K562 (cell line): ENCODE results near the gene CCDC171. TPM values are rescaled to one million over a fixed set of nuclear protein-coding genes. Genes with fewer than 3 reads are reported as not detected.

Experiments
- ATAC-seq: fragments of 200-7000 bp; cut with Tn5 transposase; 3 replicates; pipeline ENCODE4 v1.9.1; 2020; ENCODE audit warnings: moderate library complexity
- BruUV-seq: library from RNA; stranded (reverse); fragments of 400-500 nt; replicated peaks from 2 replicates; lab custom pipeline; 2021; lab: Mats Ljungman, UMichigan
- CTCF ChIA-PET: fragments of 300-600 bp; formaldehyde crosslinking; extraction: SDS; loops from one replicate; lab custom pipeline; 2021; ENCODE audit warnings: low intra/inter-chr PET ratio; lab: Yijun Ruan, JAX
- POLR2A ChIA-PET: fragments of 300-600, 350-650 bp; sonication (Branson Sonifier 250); formaldehyde crosslinking; extraction: SDS; loops from one replicate; lab custom pipeline; 2021; ENCODE audit warnings: antibody characterized with exemption, inconsistent platforms; lab: Yijun Ruan, JAX
- DNase-seq, 4 experiments: peaks; one replicate each; pipeline versions ENCODE4 v3.0.0 to v3.0.0-alpha.2; 2011 to 2018; ENCODE audit warnings: low spot score in 3 of 4, mixed read lengths in 3 of 4; ENCODE audit errors: extremely low read depth in 1 of 4
- FAIRE-seq: peaks from 2 replicates; lab custom pipeline; 2011; peaks lifted over from hg19 to GRCh38; lab: Jason Lieb, UNC
- H2AFZ ChIP-seq: 2 replicates; pipeline ENCODE4 v1.6.0; 2011; ENCODE audit warnings: low read depth, low read length, control low read depth, inconsistent platforms
- H3K27ac ChIP-seq: fragments of 200-600 bp; 3 replicates; pipeline ENCODE4 v1.8.0; 2011; ENCODE audit warnings: low read depth, mild to moderate bottlenecking, control low read depth, inconsistent platforms, low read length, moderate library complexity, mixed read lengths; ENCODE audit errors: extremely low read depth
- H3K27me3 ChIP-seq, 2 experiments: fragments of 300-600 bp in 1 of 2; 2 replicates in 1 of 2; 3 replicates in 1 of 2; pipeline versions ENCODE4 v1.6.0 to v1.8.0; 2011; ENCODE audit warnings: inconsistent platforms in 2 of 2, low read length in 2 of 2, mild to moderate bottlenecking in 1 of 2, mixed read lengths in 1 of 2, moderate library complexity in 1 of 2; ENCODE audit not compliant: control insufficient read depth in 2 of 2, insufficient read depth in 2 of 2
- H3K36me3 ChIP-seq: fragments of 300-600 bp; 3 replicates; pipeline ENCODE4 v1.8.0; 2011; ENCODE audit warnings: mild to moderate bottlenecking, low read length, inconsistent platforms; ENCODE audit not compliant: control insufficient read depth, insufficient read depth
- H3K4me1 ChIP-seq, 2 experiments: fragments of 200-600 bp in 1 of 2; replicated peaks in 1 of 2; 2 replicates in 1 of 2; 3 replicates in 1 of 2; pipeline versions ENCODE4 v1.5.1 to v1.8.0; 2011; ENCODE audit warnings: inconsistent platforms in 2 of 2, low read length in 2 of 2, mild to moderate bottlenecking in 1 of 2, mixed read lengths in 1 of 2, moderate library complexity in 1 of 2; ENCODE audit not compliant: control insufficient read depth in 2 of 2, insufficient read depth in 2 of 2
- H3K4me2 ChIP-seq: 2 replicates; pipeline ENCODE4 v1.6.1; 2011; ENCODE audit warnings: low read length, control low read depth, inconsistent platforms, mixed read lengths; ENCODE audit not compliant: insufficient read depth
- H3K4me3 ChIP-seq: fragments of 200-600 bp; sonication (generic), shearing (Covaris generic); 2 replicates; pipeline ENCODE4 v1.5.1; 2016; ENCODE audit warnings: control low read depth, inconsistent platforms
- H3K79me2 ChIP-seq: fragments of 200-600 bp; 3 replicates; pipeline ENCODE4 v1.8.0; 2011; ENCODE audit warnings: low read length, inconsistent platforms; ENCODE audit not compliant: control insufficient read depth, insufficient read depth
- H3K9ac ChIP-seq, 2 experiments: 2 replicates each; pipeline versions ENCODE4 v1.6.0 to v1.6.1; 2011; ENCODE audit warnings: low read depth in 2 of 2, low read length in 2 of 2, control low read depth in 1 of 2, inconsistent platforms in 1 of 2, mild to moderate bottlenecking in 1 of 2, mixed read lengths in 1 of 2; ENCODE audit not compliant: insufficient read depth in 1 of 2
- H3K9me1 ChIP-seq: one replicate; pipeline ENCODE4 v1.6.0; 2011; ENCODE audit warnings: inconsistent platforms, mild to moderate bottlenecking, low read length, moderate library complexity; ENCODE audit not compliant: control insufficient read depth, insufficient read depth
- H3K9me3 ChIP-seq: replicated peaks from 2 replicates; pipeline ENCODE4 v1.5.1; 2011; ENCODE audit warnings: low read depth, low read length, inconsistent platforms; ENCODE audit not compliant: control insufficient read depth, insufficient read depth
- H4K20me1 ChIP-seq: replicated peaks from 2 replicates; pipeline ENCODE4 v1.6.1; 2011; ENCODE audit warnings: low read length, inconsistent platforms, mixed read lengths; ENCODE audit not compliant: control insufficient read depth, insufficient read depth
- CCNT2 ChIP-seq: IDR thresholded peaks from 2 replicates; pipeline ENCODE4 v1.6.1; 2011; ENCODE audit warnings: borderline replicate concordance, low read depth, mild to moderate bottlenecking, moderate library complexity, mixed read lengths, low read length; ENCODE audit not compliant: insufficient read length; ENCODE audit errors: extremely low read depth
- EP300 ChIP-seq: IDR thresholded peaks from 2 replicates; pipeline ENCODE4 v1.6.1; 2012; ENCODE audit warnings: low read length, improper control_type of control experiment
- NCOA1 ChIP-seq: fragments of 450-650 bp; IDR thresholded peaks from 2 replicates; pipeline ENCODE4 v1.6.1; 2016; ENCODE audit warnings: low read depth
- RFX7 ChIP-seq: fragments of 250-450 bp; sonication (Bioruptor Pico); IDR thresholded peaks from 2 replicates; pipeline ENCODE4 v1.5.1; 2021; ENCODE audit warnings: mild to moderate bottlenecking
- TSC22D4 ChIP-seq: fragments of 450-650 bp; IDR thresholded peaks from 2 replicates; pipeline ENCODE4 v1.6.1; 2016; ENCODE audit warnings: missing genetic modification characterization, missing biosample characterization, control low read depth
- ZBTB17 ChIP-seq: fragments of 450-650 bp; formaldehyde crosslinking; IDR thresholded peaks from 2 replicates; pipeline ENCODE4 v1.4.0; 2020; ENCODE audit warnings: mild to moderate bottlenecking
- ZNF134 ChIP-seq: fragments of 250-450 bp; sonication (Bioruptor Pico); conservative IDR thresholded peaks from 2 replicates; pipeline ENCODE4 v1.4.0; 2020
- ZNF140 ChIP-seq: fragments of 250-450 bp; sonication (Bioruptor Pico); IDR thresholded peaks from 2 replicates; pipeline ENCODE4 v1.8.0; 2021; ENCODE audit warnings: moderate library complexity, mild to moderate bottlenecking, inconsistent platforms
- ZNF324 ChIP-seq: fragments of 250-450 bp; sonication (Bioruptor Pico); IDR thresholded peaks from 2 replicates; pipeline ENCODE4 v1.4.0; 2020; ENCODE audit warnings: mild to moderate bottlenecking
- ZNF445 ChIP-seq: fragments of 250-450 bp; sonication (Bioruptor Pico); IDR thresholded peaks from 2 replicates; pipeline ENCODE4 v1.4.0; 2020; ENCODE audit warnings: low read depth, mild to moderate bottlenecking, moderate library complexity
- WGBS: fragments of 100-300 bp; shearing (Covaris generic); methylation state at CpG from one replicate; pipeline ENCODE4 v1.1.6; 2016; ENCODE audit warnings: low coverage, mixed read lengths; ENCODE audit not compliant: insufficient coverage; ENCODE audit errors: missing lambda C conversion rate; 5-methylcytosine and 5-hydroxymethylcytosine counted together
- in situ Hi-C: fragments of 300-500 bp; cut with MboI; formaldehyde crosslinking; loops from 4 replicates; pipeline ENCODE4 v1.15.0; 2018; ENCODE audit warnings: inconsistent platforms, mixed read lengths
- intact Hi-C: fragments of 100-400 bp; cut with micrococcal nuclease; formaldehyde crosslinking; loops from 2 replicates; pipeline ENCODE4 v1.14.2; 2022
- polyA plus RNA-seq, 8 experiments: library from polyadenylated mRNA; depleted of rRNA in 4 of 8; stranded (reverse) in 5 of 8; unstranded in 3 of 8; fragments of >200 nt; fragmentation: Nextera tagmentation in 2 of 8; fragmentation: Illumina TruSeq in 1 of 8; extraction: Ambion mirVana in 2 of 8; extraction: Trizol in 1 of 8; gene quantifications; 2 replicates each; pipeline versions ENCODE4 v1.2.1 to v1.2.3, GENCODE V29; 2011 to 2014; ENCODE audit warnings: inconsistent platforms in 1 of 8, missing spikeins in 1 of 8
- total RNA-seq, 7 experiments: library from RNA; depleted of rRNA in 6 of 7; stranded (reverse); fragments of >200 nt in 6 of 7; fragmentation: Illumina TruSeq in 2 of 7; extraction: Trizol in 2 of 7; gene quantifications; 2 replicates each; pipeline versions ENCODE4 v1.2.1 to v1.2.3, GENCODE V29; 2011 to 2021; ENCODE audit warnings: low replicate concordance in 1 of 7
- TF ChIP-seq, protein P1 (sequence below): fragments of 250-450 bp; sonication (Bioruptor Pico); IDR thresholded peaks from 2 replicates; pipeline ENCODE4 v1.5.0; 2021
- TF ChIP-seq, protein P2 (sequence below): fragments of 250-450 bp; sonication (Bioruptor Pico); IDR thresholded peaks from 2 replicates; pipeline ENCODE4 v1.8.0; 2021; ENCODE audit warnings: mild to moderate bottlenecking, moderate library complexity
- TF ChIP-seq, protein P3 (sequence below): fragments of 450-650 bp; formaldehyde crosslinking; IDR thresholded peaks from 2 replicates; pipeline ENCODE4 v1.4.0; 2022; ENCODE audit warnings: missing genetic modification characterization
- TF ChIP-seq, protein P4 (sequence below): sonication (generic); formaldehyde crosslinking; IDR thresholded peaks from 2 replicates; pipeline ENCODE4 v1.8.1; 2023; ENCODE audit warnings: mild to moderate bottlenecking, missing genetic modification reagents, moderate library complexity

The CCDC171 gene
- total and polyA plus RNA-seq, 9 of the 15 experiments (the other 6 are each of a cell fraction or from before 2014, with no cell fraction given): 0.08 to 3.8 (median 0.27) TPM

DNA sequence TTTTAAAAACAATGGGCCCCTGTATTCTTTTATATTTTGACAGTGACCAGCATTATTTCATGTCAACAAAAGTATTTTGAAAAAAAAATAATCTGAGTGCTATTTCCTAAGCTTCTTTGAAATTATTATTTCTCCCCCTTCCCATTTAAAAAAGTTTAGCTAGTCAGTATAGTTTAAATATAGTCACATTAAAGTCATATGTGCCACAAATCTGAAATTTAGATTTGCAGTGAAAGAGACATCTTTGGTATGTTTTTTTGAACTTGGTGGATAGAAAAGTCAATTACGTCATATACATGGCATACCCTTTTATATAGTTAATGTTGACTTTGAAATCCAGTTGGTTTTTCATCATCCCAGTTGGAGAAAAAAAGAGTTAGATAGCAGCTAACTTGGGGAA is 297.0 kb downstream of the CCDC171 start (continued):
- no peak for TF ChIP-seq ZNF140 (CRISPR knock-in tag)
- no peak for TF ChIP-seq ZBTB17 (CRISPR knock-in tag)
- TF ChIP-seq NCOA1: no peak
- TF ChIP-seq, protein P1, sequence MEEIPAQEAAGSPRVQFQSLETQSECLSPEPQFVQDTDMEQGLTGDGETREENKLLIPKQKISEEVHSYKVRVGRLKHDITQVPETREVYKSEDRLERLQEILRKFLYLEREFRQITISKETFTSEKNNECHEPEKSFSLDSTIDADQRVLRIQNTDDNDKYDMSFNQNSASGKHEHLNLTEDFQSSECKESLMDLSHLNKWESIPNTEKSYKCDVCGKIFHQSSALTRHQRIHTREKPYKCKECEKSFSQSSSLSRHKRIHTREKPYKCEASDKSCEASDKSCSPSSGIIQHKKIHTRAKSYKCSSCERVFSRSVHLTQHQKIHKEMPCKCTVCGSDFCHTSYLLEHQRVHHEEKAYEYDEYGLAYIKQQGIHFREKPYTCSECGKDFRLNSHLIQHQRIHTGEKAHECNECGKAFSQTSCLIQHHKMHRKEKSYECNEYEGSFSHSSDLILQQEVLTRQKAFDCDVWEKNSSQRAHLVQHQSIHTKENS (CRISPR knock-in tag): no peak
- TF ChIP-seq ZNF445 (CRISPR knock-in tag): no peak
- TF ChIP-seq ZNF324: no peak
- TF ChIP-seq CCNT2: no peak
- TF ChIP-seq EP300: no peak
- TF ChIP-seq, all 486 proteins: peak for 0

DNA sequence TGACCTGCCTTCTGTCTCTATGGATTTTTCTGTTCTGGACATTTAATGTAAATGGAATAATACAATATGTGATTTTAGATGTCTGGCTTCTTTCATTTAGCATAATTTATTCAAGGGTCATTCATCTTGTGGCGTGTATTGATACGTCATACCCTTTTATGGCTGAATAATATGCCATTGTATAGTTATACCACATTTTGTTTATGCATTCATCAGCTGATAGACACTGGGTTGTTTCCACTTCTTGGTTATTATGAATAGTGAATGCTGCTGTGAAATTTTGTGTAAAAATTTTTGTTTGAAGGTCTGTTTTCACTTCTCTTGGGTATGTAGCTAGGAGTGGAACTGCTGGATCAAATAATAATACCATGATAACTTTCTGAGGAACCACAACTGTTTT is 298.9 kb downstream of the CCDC171 start:
- Histone ChIP-seq H3K4me2 (no peak overlapping the region), H2AFZ (no peak overlapping the region), H3K4me1 (no peaks in the 10 kb centered on the region), H3K9me3 (no peaks in the 10 kb centered on the region), H3K79me2 (no peaks in the 10 kb centered on the region), H3K9ac (no peak overlapping the region), H4K20me1 (no peaks in the 10 kb centered on the region), H3K27me3 (no peaks in the 10 kb centered on the region), H3K4me3 (no peak overlapping the region), H3K27ac (no peak overlapping the region), H3K36me3 (no peaks in the 10 kb centered on the region), H3K9me1 (no peaks in the 10 kb centered on the region)
- in situ Hi-C loops: no loop called here
- ATAC-seq (no peak), DNase-seq (no peak), FAIRE-seq (no peak)
- 0% methylated on average over 2 of the region's 2 CpGs for WGBS
- no TSS peak for BruUV-seq
- POLR2A ChIA-PET: no interaction called here
- CTCF ChIA-PET: no interaction called here
- intact Hi-C loops: no loop called here
- TF ChIP-seq, protein P2, sequence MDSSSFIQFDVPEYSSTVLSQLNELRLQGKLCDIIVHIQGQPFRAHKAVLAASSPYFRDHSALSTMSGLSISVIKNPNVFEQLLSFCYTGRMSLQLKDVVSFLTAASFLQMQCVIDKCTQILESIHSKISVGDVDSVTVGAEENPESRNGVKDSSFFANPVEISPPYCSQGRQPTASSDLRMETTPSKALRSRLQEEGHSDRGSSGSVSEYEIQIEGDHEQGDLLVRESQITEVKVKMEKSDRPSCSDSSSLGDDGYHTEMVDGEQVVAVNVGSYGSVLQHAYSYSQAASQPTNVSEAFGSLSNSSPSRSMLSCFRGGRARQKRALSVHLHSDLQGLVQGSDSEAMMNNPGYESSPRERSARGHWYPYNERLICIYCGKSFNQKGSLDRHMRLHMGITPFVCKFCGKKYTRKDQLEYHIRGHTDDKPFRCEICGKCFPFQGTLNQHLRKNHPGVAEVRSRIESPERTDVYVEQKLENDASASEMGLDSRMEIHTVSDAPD (CRISPR knock-in tag): no peak
- TF ChIP-seq ZNF134: no peak
- TF ChIP-seq, protein P3, sequence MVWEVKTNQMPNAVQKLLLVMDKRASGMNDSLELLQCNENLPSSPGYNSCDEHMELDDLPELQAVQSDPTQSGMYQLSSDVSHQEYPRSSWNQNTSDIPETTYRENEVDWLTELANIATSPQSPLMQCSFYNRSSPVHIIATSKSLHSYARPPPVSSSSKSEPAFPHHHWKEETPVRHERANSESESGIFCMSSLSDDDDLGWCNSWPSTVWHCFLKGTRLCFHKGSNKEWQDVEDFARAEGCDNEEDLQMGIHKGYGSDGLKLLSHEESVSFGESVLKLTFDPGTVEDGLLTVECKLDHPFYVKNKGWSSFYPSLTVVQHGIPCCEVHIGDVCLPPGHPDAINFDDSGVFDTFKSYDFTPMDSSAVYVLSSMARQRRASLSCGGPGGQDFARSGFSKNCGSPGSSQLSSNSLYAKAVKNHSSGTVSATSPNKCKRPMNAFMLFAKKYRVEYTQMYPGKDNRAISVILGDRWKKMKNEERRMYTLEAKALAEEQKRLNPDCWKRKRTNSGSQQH: no peak
- TF ChIP-seq, protein P4, sequence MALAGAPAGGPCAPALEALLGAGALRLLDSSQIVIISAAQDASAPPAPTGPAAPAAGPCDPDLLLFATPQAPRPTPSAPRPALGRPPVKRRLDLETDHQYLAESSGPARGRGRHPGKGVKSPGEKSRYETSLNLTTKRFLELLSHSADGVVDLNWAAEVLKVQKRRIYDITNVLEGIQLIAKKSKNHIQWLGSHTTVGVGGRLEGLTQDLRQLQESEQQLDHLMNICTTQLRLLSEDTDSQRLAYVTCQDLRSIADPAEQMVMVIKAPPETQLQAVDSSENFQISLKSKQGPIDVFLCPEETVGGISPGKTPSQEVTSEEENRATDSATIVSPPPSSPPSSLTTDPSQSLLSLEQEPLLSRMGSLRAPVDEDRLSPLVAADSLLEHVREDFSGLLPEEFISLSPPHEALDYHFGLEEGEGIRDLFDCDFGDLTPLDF: no peak
- no peak for TF ChIP-seq TSC22D4 (tag)
- TF ChIP-seq RFX7 (CRISPR knock-in tag): no peak
